ENCODE measurements around the gene MCTP1. TPM values are rescaled to one million over a fixed set of nuclear protein-coding genes. Genes with fewer than 3 reads are reported as not detected.
"Not testable (repeated sequence)": the region's sequence is repeated elsewhere in the genome, so short reads cannot be mapped to it uniquely, and the experiment has no call there.

MCTP1 gene
- total RNA-seq, 2 experiments from 2014 or later: 1.6 TPM

DNA sequence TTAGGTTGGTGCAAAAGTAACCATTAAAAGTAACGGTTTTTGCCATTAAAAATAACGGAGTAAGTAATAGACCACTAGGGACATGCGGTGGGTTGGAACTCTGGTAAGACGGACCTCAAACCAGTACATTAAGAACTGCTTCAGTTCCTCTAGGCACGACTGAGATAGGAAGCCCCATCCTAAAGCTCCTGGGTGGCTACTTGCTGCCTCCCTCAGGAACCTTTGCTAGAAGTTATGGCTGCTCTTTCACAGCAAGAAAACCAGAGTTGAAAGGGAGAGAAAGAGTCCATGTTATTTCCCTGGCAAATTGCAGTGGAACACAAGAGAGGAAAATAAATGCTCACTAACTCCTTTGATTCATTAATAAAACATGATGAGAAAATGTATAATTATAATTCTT, 47.6 kb downstream of the MCTP1 start:
- H3K27ac Mint-ChIP-seq: no peak overlapping the region
- no peaks in the 10 kb centered on the region for H3K36me3 Mint-ChIP-seq
- no peaks in the 10 kb centered on the region for H3K4me1 Mint-ChIP-seq
- no peak for DNase-seq
- no peak for ATAC-seq (ENCODE audit: low read depth)
- peaks cover 4% of the 10 kb centered on the region for H3K27me3 Mint-ChIP-seq
- H3K4me3 Mint-ChIP-seq: no peak overlapping the region
- POLR2A ChIA-PET: no interaction called here
- no peaks in the 10 kb centered on the region for H3K9me3 Mint-ChIP-seq

DNA sequence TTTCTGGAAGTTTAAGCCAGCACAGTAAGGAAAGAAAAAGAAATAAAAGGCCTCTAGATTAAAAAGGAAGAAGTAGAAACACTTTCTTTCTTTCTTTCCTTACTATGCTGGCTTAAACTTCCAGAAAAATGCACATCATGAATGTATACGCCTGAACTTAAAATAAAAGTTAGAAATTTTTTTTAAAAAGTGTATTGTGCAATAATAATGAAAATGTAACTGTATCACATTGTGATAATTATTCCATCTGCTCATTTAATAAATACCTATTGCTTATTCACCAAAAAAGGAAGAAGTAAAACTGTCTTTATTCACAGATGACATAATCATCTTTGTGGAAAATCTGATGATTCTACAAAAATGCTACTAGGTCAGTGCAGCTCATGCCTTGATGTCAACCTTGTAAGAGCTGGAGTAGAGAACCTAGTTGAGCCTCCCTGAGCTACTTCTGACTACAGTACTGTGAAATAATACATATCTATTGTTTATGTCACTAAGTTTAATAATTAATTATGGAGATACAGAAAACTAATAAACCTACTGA, 49.4 kb downstream of the MCTP1 start:
- ATAC-seq (ENCODE audit: low read depth): no peak
- no peak overlapping the region for H3K4me3 Mint-ChIP-seq
- POLR2A ChIA-PET: no interaction called here

DNA sequence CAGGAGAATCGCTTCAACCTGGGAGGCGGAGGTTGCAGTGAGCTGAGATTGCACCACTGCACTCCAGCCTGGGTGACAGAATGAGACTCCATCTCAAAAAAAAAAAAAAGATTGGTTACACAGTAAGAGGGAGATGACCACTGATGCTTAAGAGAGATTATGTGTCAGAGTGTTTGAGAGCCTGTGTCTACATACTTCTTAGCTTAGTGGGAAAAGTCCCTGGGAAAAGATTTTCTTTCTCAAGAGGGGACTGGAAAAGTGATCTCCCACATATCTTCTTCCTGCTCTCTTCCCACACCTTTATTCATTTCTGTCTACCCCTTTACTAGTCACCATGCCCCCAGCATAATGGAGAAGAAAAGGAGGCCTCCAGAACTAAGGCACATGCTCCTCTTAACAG, 55.2 kb downstream of the MCTP1 start:
- Mint-ChIP-seq H3K9me3 (no peaks in the 10 kb centered on the region), H3K36me3 (no peaks in the 10 kb centered on the region), H3K27me3 (no peaks in the 10 kb centered on the region), H3K4me3 (no peak overlapping the region), H3K27ac (no peak overlapping the region), H3K4me1 (no peaks in the 10 kb centered on the region)
- POLR2A ChIA-PET: no interaction called here
- DNase-seq (no peak), ATAC-seq (ENCODE audit: low read depth) (no peak)

More for the DNA sequence above, 49.4 kb downstream of the MCTP1 start:
- Mint-ChIP-seq H3K36me3 (no peaks in the 10 kb centered on the region), H3K27me3 (peaks cover 1% of the 10 kb centered on the region), H3K27ac (no peak overlapping the region), H3K4me1 (no peaks in the 10 kb centered on the region), H3K9me3 (no peaks in the 10 kb centered on the region)
- DNase-seq: no peak

- H3K27ac Mint-ChIP-seq: no peak overlapping the region
- no peak for DNase-seq
- no peaks in the 10 kb centered on the region for H3K4me1 Mint-ChIP-seq
- no peak overlapping the region for H3K4me3 Mint-ChIP-seq
- no peaks in the 10 kb centered on the region for H3K9me3 Mint-ChIP-seq
- no peaks in the 10 kb centered on the region for H3K36me3 Mint-ChIP-seq
- POLR2A ChIA-PET: no interaction called here
- ATAC-seq (ENCODE audit: low read depth): no peak
- H3K27me3 Mint-ChIP-seq: no peaks in the 10 kb centered on the region
Measured at GRCh38 chr5:95224701-95225459, 60.0 kb downstream of the MCTP1 start.

DNA sequence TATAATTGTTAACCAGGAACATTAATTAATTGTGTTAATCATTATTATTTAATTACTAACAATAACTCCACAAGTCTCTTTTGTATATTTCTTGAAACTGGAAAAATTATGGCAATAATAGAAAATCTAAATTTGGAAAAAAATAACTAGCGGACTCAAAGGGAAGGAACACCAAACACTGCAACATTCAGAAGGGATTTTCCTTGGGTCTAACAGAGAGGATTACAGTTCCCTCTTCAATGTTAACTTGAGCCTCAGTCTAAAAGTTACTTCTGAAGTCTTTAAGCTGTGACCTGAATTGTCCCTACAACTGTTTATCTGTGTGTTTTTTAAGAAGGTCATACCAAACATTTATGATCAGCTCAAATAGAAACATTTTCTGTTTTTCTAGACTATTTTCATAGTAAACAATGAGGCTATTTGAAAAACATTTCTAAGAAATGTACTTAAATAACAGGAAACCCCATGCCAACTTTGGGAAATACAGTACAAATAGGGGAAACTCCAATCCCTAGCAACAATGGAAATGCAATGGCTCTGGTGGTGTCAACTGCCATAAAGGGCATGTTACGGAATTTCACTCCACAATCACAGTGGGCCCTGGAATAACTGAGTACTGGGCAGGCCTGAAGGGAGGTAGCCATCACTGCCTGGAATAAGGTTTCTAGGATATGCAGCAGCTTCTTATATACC, 61.2 kb downstream of the MCTP1 start:
- POLR2A ChIA-PET: no interaction called here
- no peaks in the 10 kb centered on the region for H3K4me1 Mint-ChIP-seq

GRCh38 chr5:95222836-95223235, 62.1 kb downstream of the MCTP1 start:
- no peaks in the 10 kb centered on the region for H3K36me3 Mint-ChIP-seq
- H3K4me1 Mint-ChIP-seq: no peaks in the 10 kb centered on the region

More for the DNA sequence above, 61.2 kb downstream of the MCTP1 start:
- no peaks in the 10 kb centered on the region for H3K27me3 Mint-ChIP-seq
- no peak overlapping the region for H3K27ac Mint-ChIP-seq
- no peak for ATAC-seq (ENCODE audit: low read depth)
- H3K9me3 Mint-ChIP-seq: no peaks in the 10 kb centered on the region
- no peak overlapping the region for H3K4me3 Mint-ChIP-seq
- no peak for DNase-seq
- no peaks in the 10 kb centered on the region for H3K36me3 Mint-ChIP-seq

GRCh38 chr5:95221234-95221633, 63.7 kb downstream of the MCTP1 start:
- Mint-ChIP-seq H3K36me3 (no peaks in the 10 kb centered on the region), H3K27ac (no peak overlapping the region), H3K9me3 (no peaks in the 10 kb centered on the region), H3K4me1 (no peaks in the 10 kb centered on the region), H3K4me3 (no peak overlapping the region), H3K27me3 (no peaks in the 10 kb centered on the region)
- POLR2A ChIA-PET: no interaction called here
- no peak for ATAC-seq (ENCODE audit: low read depth)
- DNase-seq: no peak

More at GRCh38 chr5:95222836-95223235, 62.1 kb downstream of the MCTP1 start:
- no peak for ATAC-seq (ENCODE audit: low read depth)
- no peaks in the 10 kb centered on the region for H3K9me3 Mint-ChIP-seq
- H3K4me3 Mint-ChIP-seq: no peak overlapping the region
- H3K27ac Mint-ChIP-seq: no peak overlapping the region
- POLR2A ChIA-PET: no interaction called here
- DNase-seq: no peak
- no peaks in the 10 kb centered on the region for H3K27me3 Mint-ChIP-seq

- no peak for DNase-seq
- H3K4me1 Mint-ChIP-seq: no peaks in the 10 kb centered on the region
- no peaks in the 10 kb centered on the region for H3K9me3 Mint-ChIP-seq
- H3K36me3 Mint-ChIP-seq: no peaks in the 10 kb centered on the region
- H3K27me3 Mint-ChIP-seq: no peaks in the 10 kb centered on the region
- H3K27ac Mint-ChIP-seq: no peak overlapping the region
- POLR2A ChIA-PET: no interaction called here
- no peak for ATAC-seq (ENCODE audit: low read depth)
- no peak overlapping the region for H3K4me3 Mint-ChIP-seq
Measured at GRCh38 chr5:95220381-95220780, 64.5 kb downstream of the MCTP1 start.

GRCh38 chr5:95219411-95219810, 65.5 kb downstream of the MCTP1 start:
- ATAC-seq (ENCODE audit: low read depth) (no peak), DNase-seq (no peak)
- H3K4me1 Mint-ChIP-seq: no peaks in the 10 kb centered on the region
- H3K27me3 Mint-ChIP-seq: no peaks in the 10 kb centered on the region
- POLR2A ChIA-PET: no interaction called here
- no peaks in the 10 kb centered on the region for H3K36me3 Mint-ChIP-seq
- H3K4me3 Mint-ChIP-seq: no peak overlapping the region
- no peak overlapping the region for H3K27ac Mint-ChIP-seq
- no peaks in the 10 kb centered on the region for H3K9me3 Mint-ChIP-seq

DNA sequence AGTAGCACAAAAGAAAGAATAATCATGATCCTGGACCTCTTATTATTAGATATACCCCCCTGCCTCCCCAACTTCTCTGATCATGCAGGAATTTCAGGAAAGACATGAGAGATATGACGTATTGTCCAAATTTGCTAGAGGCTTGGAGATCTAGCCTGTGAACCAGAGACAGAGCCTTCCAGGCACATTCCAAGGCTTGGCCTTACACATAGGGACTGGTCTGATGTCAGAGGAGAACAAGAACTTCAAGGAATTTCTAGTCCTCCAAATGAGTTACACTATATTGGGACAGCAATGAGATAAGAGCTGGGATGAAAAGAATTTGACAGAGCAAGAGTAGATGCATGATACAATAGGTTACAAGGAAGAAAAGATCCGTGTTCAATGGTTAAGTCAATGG, 67.0 kb downstream of the MCTP1 start:
- ATAC-seq (ENCODE audit: low read depth) (no peak), DNase-seq (no peak)

GRCh38 chr5:95217351-95217750, 67.5 kb downstream of the MCTP1 start:
- H3K36me3 Mint-ChIP-seq: no peaks in the 10 kb centered on the region
- no peaks in the 10 kb centered on the region for H3K9me3 Mint-ChIP-seq

More for the DNA sequence above, 67.0 kb downstream of the MCTP1 start:
- no peaks in the 10 kb centered on the region for H3K4me1 Mint-ChIP-seq
- POLR2A ChIA-PET: no interaction called here
- H3K27me3 Mint-ChIP-seq: no peaks in the 10 kb centered on the region
- no peak overlapping the region for H3K27ac Mint-ChIP-seq
- no peak overlapping the region for H3K4me3 Mint-ChIP-seq
- no peaks in the 10 kb centered on the region for H3K36me3 Mint-ChIP-seq
- no peaks in the 10 kb centered on the region for H3K9me3 Mint-ChIP-seq

GRCh38 chr5:95216136-95216955, 68.5 kb downstream of the MCTP1 start:
- Mint-ChIP-seq H3K9me3 (no peaks in the 10 kb centered on the region), H3K36me3 (no peaks in the 10 kb centered on the region), H3K27ac (no peak overlapping the region), H3K27me3 (no peaks in the 10 kb centered on the region), H3K4me1 (no peaks in the 10 kb centered on the region), H3K4me3 (no peak overlapping the region)
- POLR2A ChIA-PET: no interaction called here
- ATAC-seq (ENCODE audit: low read depth) (no peak), DNase-seq (no peak)

More at GRCh38 chr5:95217351-95217750, 67.5 kb downstream of the MCTP1 start:
- DNase-seq: no peak
- Mint-ChIP-seq H3K4me3 (no peak overlapping the region), H3K4me1 (no peaks in the 10 kb centered on the region), H3K27me3 (no peaks in the 10 kb centered on the region), H3K27ac (no peak overlapping the region)
- POLR2A ChIA-PET: no interaction called here
- no peak for ATAC-seq (ENCODE audit: low read depth)

DNA sequence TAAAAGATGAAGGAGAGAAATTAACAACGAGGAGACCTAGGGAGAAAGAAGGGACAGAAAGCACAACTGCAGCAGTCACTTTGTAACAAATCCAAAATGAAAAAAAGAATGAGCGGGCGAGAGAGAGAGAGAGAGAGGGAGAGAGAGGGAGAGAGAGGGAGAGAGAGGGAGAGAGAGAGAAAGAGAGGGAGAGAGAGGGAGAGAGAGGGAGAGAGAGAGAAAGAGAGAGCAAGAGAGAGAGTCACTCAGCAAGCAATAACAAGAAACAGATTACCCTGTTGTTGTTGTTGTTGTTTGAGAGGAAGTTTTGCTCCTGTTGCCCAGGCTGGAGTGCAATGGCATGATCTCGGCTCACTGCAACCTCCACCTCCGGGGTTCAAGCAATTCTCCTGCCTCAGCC, 77.1 kb downstream of the MCTP1 start:
- H3K27me3 Mint-ChIP-seq; ATAC-seq (ENCODE audit: low read depth); H3K27ac Mint-ChIP-seq; H3K4me1 Mint-ChIP-seq; H3K36me3 Mint-ChIP-seq; POLR2A ChIA-PET; H3K4me3 Mint-ChIP-seq; H3K9me3 Mint-ChIP-seq; DNase-seq: not testable (repeated sequence)
